Testis (tissue), 2 donors: ENCODE results near the gene LRFN2.

Source experiments
- POLR2A ChIP-seq: fragments of 450-650 bp; IDR thresholded peaks from one replicate; pipeline ENCODE4 v1.6.1; 2017; ENCODE audit warnings: antibody characterized with exemption, mild to moderate bottlenecking, moderate library complexity
- TF ChIP-seq, protein P1 (sequence below), 3 experiments: fragments of 450-650 bp in 2 of 3; fragments of 200-600 bp in 1 of 3; sonication (generic) in 1 of 3; IDR thresholded peaks; one replicate each; pipeline ENCODE4 v1.5.1; 2016 to 2019; ENCODE audit warnings: antibody characterized with exemption in 3 of 3, mild to moderate bottlenecking in 2 of 3, moderate library complexity in 1 of 3

DNA sequence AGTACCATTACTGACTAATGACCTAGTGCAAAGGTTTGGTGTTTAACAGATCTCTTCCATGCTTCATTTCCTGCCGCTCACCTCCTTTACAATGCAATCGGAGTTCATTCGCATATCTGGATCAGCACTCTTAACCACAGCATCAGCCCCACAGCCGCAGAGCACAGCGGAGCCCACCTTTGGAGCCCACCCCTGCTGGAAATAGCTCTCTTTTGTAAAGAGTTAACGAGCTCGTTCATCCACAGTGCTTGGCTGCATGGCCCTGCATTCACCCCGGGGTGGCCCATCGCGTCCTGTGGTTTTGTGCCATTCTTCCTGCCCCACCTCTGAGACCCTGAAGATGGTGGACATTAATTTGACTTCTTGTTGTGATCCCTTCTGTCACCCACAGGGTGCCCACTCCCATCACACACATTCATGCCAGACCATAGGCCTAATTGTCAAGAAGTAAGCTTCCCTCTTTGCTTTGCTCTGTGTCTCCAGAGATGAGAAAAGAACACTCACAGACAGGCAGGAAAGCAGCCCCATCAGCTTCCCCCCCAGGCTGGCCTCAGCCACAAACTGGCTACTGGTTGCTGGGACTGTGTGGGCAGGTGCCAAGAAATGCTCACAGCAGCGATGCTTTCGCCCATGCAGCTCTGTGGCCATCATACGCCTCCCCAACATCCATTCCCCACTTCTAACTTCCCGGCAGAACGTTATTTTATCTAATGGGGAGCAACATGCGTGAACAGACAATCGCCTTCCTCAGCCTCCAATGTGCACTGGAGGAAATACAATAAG is 167.0 kb downstream of the LRFN2 start:
- TF ChIP-seq, protein P1, sequence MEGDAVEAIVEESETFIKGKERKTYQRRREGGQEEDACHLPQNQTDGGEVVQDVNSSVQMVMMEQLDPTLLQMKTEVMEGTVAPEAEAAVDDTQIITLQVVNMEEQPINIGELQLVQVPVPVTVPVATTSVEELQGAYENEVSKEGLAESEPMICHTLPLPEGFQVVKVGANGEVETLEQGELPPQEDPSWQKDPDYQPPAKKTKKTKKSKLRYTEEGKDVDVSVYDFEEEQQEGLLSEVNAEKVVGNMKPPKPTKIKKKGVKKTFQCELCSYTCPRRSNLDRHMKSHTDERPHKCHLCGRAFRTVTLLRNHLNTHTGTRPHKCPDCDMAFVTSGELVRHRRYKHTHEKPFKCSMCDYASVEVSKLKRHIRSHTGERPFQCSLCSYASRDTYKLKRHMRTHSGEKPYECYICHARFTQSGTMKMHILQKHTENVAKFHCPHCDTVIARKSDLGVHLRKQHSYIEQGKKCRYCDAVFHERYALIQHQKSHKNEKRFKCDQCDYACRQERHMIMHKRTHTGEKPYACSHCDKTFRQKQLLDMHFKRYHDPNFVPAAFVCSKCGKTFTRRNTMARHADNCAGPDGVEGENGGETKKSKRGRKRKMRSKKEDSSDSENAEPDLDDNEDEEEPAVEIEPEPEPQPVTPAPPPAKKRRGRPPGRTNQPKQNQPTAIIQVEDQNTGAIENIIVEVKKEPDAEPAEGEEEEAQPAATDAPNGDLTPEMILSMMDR (IDR thresholded peaks at IDR 0.05), result no peak
- no peak for TF ChIP-seq POLR2A
